Medulla oblongata (tissue), 1 donor: ENCODE data around the gene MYMK.

ENCODE experiments used
- DNase-seq: peaks from one replicate; pipeline ENCODE4 v3.0.0-alpha.2; 2015; ENCODE audit errors: extremely low spot score

The MYMK gene

DNA sequence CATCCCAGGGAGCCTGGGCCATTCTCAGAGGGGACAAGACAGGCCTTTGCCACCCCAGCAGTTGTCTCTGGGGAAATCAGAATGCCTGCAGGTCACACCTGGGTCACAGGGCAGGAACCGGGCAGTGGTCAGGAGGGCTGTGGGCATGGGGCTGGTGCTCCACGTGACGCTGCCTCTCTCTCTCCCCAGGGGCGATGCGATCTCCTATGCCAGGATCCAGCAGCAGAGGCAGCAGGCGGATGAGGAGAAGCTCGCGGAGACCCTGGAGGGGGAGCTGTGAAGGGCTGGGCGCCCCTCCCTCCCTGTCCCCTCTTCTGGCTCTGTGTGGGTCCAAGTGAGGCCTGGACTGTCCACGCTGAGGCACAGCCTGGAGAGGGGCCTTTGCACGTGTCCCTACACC lies 56.4 kb downstream of the MYMK start:
- DNase-seq, result no peak

- DNase-seq, result no peak
These were observed 57.7 kb downstream of the MYMK start for GRCh38 chr9:133467101-133467500.

- DNase-seq, result no peak
These were observed 58.8 kb downstream of the MYMK start for GRCh38 chr9:133465984-133466383.

GRCh38 chr9:133464638-133465037 lies 60.1 kb downstream of the MYMK start:
- no peak for DNase-seq
